WTC11 (cell line): ENCODE data around the gene PRR14. TPM values are rescaled to one million over a fixed set of nuclear protein-coding genes. Genes with fewer than 3 reads are reported as not detected.

Experiments
- ATAC-seq: fragments of 200-7000 bp; cut with Tn5 transposase; 2 replicates; pipeline ENCODE4 v1.10.0; 2021; ENCODE audit warnings: mild to moderate bottlenecking, moderate library complexity
- CTCF ChIA-PET: fragments of 300-600 bp; sonication (Branson Sonifier 250); formaldehyde crosslinking; loops from one replicate; lab custom pipeline; 2021; ENCODE audit warnings: antibody characterized with exemption; lab: Charles Lee
- POLR2A ChIA-PET: fragments of 350-600 bp; sonication (Branson Sonifier 250); formaldehyde crosslinking; loops from one replicate; lab custom pipeline; 2021; ENCODE audit warnings: antibody characterized with exemption; lab: Charles Lee
- DNase-seq: peaks from one replicate; pipeline ENCODE4 v3.0.0; 2021; ENCODE audit warnings: low spot score
- H3K27ac Mint-ChIP-seq: 2 replicates; pipeline ENCODE4 v1.8.0; 2021; ENCODE audit warnings: mixed read lengths
- H3K27me3 Mint-ChIP-seq: 2 replicates; pipeline ENCODE4 v1.8.0; 2021; ENCODE audit warnings: low read depth, mild to moderate bottlenecking, moderate library complexity, mixed read lengths
- H3K36me3 Mint-ChIP-seq: 2 replicates; pipeline ENCODE4 v1.8.0; 2021; ENCODE audit warnings: mixed read lengths
- H3K4me1 Mint-ChIP-seq: 2 replicates; pipeline ENCODE4 v1.8.0; 2022; ENCODE audit warnings: mixed read lengths
- H3K4me3 Mint-ChIP-seq: 2 replicates; pipeline ENCODE4 v1.8.0; 2021; ENCODE audit warnings: mild to moderate bottlenecking, moderate library complexity, mixed read lengths
- H3K9me3 Mint-ChIP-seq: 2 replicates; pipeline ENCODE4 v1.8.0; 2021; ENCODE audit warnings: mixed read lengths
- EMX1 ChIP-seq: fragments of 250-450 bp; sonication (Bioruptor Pico); IDR thresholded peaks from 2 replicates; pipeline ENCODE4 v1.8.0; 2021; ENCODE audit warnings: mild to moderate bottlenecking
- ESRRA ChIP-seq: sonication (generic); formaldehyde crosslinking; IDR thresholded peaks from 2 replicates; pipeline ENCODE4 v1.8.1; 2022; ENCODE audit warnings: mild to moderate bottlenecking, missing genetic modification reagents, borderline replicate concordance
- GRHL2 ChIP-seq: fragments of 250-450 bp; sonication (Bioruptor Pico); IDR thresholded peaks from 2 replicates; pipeline ENCODE4 v1.8.0; 2022; ENCODE audit warnings: mild to moderate bottlenecking, moderate library complexity; ENCODE audit not compliant: insufficient replicate concordance, severe bottlenecking
- IRF2 ChIP-seq: sonication (generic); formaldehyde crosslinking; IDR thresholded peaks from 2 replicates; pipeline ENCODE4 v1.8.0; 2022; ENCODE audit warnings: low read depth, missing genetic modification reagents, borderline replicate concordance
- SMAD4 ChIP-seq: sonication (generic); formaldehyde crosslinking; IDR thresholded peaks from 2 replicates; pipeline ENCODE4 v1.8.0; 2022; ENCODE audit warnings: mild to moderate bottlenecking, missing genetic modification reagents
- TEAD4 ChIP-seq: sonication (generic); formaldehyde crosslinking; IDR thresholded peaks from 2 replicates; pipeline ENCODE4 v1.8.0; 2022; ENCODE audit warnings: mild to moderate bottlenecking, missing genetic modification reagents
- TP53 ChIP-seq: sonication (generic); formaldehyde crosslinking; IDR thresholded peaks from 2 replicates; pipeline ENCODE4 v1.8.1; 2023; ENCODE audit warnings: mild to moderate bottlenecking, missing genetic modification reagents
- ZBTB21 ChIP-seq: sonication (generic); formaldehyde crosslinking; IDR thresholded peaks from 2 replicates; pipeline ENCODE4 v1.8.1; 2023; ENCODE audit warnings: mild to moderate bottlenecking, missing genetic modification reagents, borderline replicate concordance
- total RNA-seq: library from RNA; stranded (reverse); gene quantifications from 3 replicates; pipeline ENCODE4 v1.2.3, GENCODE V29; 2021
- TF ChIP-seq, protein P1 (sequence below): sonication (generic); formaldehyde crosslinking; IDR thresholded peaks from 2 replicates; pipeline ENCODE4 v1.8.0; 2023; ENCODE audit warnings: mild to moderate bottlenecking, missing genetic modification reagents
- TF ChIP-seq, protein P2 (sequence below): sonication (generic); formaldehyde crosslinking; IDR thresholded peaks from 2 replicates; pipeline ENCODE4 v1.8.0; 2022; ENCODE audit warnings: mild to moderate bottlenecking, missing genetic modification reagents
- TF ChIP-seq, protein P3 (sequence below): sonication (generic); formaldehyde crosslinking; conservative IDR thresholded peaks from 2 replicates; pipeline ENCODE4 v1.8.1; 2022; ENCODE audit warnings: mild to moderate bottlenecking, missing genetic modification reagents
- TF ChIP-seq, protein P4 (sequence below): fragments of 200-600 bp; IDR thresholded peaks from 2 replicates; pipeline ENCODE4 v1.8.0; 2022; ENCODE audit warnings: antibody characterized with exemption
- TF ChIP-seq, protein P5 (sequence below): sonication (generic); formaldehyde crosslinking; IDR thresholded peaks from 2 replicates; pipeline ENCODE4 v1.8.1; 2022; ENCODE audit warnings: low read depth, mild to moderate bottlenecking, moderate library complexity, missing genetic modification reagents, borderline replicate concordance
- TF ChIP-seq, protein P6 (sequence below): sonication (generic); formaldehyde crosslinking; IDR thresholded peaks from 2 replicates; pipeline ENCODE4 v1.8.0; 2022; ENCODE audit warnings: missing genetic modification reagents
- TF ChIP-seq, protein P7 (sequence below): sonication (generic); formaldehyde crosslinking; IDR thresholded peaks from 2 replicates; pipeline ENCODE4 v1.8.1; 2023; ENCODE audit warnings: mild to moderate bottlenecking, moderate library complexity, missing genetic modification reagents

PRR14 gene
- total RNA-seq, 1 experiment from 2014 or later, result 21.9 TPM

DNA sequence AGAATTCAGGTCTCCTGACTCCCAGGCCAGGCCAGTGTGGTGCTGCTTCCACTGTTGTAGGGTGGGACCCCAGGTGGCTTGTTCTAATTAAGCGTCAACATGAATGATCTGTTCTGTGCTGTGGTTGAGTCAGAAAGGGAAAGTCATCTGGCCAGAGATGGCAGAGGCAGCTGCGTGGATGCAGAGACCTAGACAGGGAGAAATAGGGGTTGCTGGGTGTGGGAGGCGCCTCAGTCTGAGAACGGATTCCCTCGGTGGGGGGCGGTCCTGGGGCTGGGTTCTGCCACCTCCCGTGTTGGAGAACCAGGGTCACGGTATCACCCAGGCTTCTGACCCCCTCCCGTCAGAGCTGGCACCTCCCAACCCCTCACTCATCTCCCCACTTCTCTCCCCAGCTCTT is 13.1 kb downstream of the PRR14 start (continued):
- TF ChIP-seq, protein P1, sequence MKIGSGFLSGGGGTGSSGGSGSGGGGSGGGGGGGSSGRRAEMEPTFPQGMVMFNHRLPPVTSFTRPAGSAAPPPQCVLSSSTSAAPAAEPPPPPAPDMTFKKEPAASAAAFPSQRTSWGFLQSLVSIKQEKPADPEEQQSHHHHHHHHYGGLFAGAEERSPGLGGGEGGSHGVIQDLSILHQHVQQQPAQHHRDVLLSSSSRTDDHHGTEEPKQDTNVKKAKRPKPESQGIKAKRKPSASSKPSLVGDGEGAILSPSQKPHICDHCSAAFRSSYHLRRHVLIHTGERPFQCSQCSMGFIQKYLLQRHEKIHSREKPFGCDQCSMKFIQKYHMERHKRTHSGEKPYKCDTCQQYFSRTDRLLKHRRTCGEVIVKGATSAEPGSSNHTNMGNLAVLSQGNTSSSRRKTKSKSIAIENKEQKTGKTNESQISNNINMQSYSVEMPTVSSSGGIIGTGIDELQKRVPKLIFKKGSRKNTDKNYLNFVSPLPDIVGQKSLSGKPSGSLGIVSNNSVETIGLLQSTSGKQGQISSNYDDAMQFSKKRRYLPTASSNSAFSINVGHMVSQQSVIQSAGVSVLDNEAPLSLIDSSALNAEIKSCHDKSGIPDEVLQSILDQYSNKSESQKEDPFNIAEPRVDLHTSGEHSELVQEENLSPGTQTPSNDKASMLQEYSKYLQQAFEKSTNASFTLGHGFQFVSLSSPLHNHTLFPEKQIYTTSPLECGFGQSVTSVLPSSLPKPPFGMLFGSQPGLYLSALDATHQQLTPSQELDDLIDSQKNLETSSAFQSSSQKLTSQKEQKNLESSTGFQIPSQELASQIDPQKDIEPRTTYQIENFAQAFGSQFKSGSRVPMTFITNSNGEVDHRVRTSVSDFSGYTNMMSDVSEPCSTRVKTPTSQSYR (CRISPR knock-in tag), result no peak
- TF ChIP-seq, protein P2, sequence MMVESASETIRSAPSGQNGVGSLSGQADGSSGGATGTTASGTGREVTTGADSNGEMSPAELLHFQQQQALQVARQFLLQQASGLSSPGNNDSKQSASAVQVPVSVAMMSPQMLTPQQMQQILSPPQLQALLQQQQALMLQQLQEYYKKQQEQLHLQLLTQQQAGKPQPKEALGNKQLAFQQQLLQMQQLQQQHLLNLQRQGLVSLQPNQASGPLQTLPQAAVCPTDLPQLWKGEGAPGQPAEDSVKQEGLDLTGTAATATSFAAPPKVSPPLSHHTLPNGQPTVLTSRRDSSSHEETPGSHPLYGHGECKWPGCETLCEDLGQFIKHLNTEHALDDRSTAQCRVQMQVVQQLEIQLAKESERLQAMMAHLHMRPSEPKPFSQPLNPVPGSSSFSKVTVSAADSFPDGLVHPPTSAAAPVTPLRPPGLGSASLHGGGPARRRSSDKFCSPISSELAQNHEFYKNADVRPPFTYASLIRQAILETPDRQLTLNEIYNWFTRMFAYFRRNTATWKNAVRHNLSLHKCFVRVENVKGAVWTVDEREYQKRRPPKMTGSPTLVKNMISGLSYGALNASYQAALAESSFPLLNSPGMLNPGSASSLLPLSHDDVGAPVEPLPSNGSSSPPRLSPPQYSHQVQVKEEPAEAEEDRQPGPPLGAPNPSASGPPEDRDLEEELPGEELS (CRISPR knock-in tag), result no peak

DNA sequence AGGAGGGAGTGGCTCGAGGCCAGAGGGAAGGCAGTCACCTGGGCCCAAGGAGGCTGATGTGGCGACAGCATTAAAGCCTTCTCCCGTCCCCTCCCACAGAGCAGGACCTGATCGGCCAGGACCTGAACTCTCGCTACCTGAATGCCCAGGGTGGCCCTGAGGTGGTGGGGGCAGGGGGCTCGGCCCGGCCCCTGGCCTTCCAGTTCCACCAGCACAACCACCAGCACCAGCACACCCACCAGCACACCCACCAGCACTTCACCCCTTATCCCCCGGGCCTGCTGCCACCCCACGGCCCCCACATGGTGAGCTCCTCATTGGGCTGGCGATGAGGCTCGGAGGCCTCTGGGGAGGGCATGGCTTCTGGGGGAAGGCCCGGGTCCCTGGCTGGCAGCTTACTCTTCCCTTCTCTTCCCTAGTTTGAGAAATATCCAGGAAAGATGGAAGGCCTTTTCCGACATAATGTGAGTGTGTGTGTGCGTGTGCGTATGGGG is 13.9 kb downstream of the PRR14 start:
- Mint-ChIP-seq H3K4me1 (peaks cover 4% of the 10 kb centered on the region; the same call in 1 of the 2 replicates), H3K4me3 (no peak overlapping the region), H3K36me3 (peaks cover 34% of the 10 kb centered on the region), H3K27ac (no peak overlapping the region), H3K27me3 (peaks cover 81% of the 10 kb centered on the region), H3K9me3 (no peaks in the 10 kb centered on the region)
- DNase-seq, result no peak
- ChIA-PET POLR2A (no interaction called here), CTCF (interaction anchor here (1.5 kb wide), 1 partner anchor 29 kb away, joined by 7 read pairs; no protein-coding TSS in a partner anchor)
- no peak for ATAC-seq
- TF ChIP-seq ZBTB21 (CRISPR knock-in tag), result no peak
- TF ChIP-seq, protein P2 (CRISPR knock-in tag), result no peak
- TF ChIP-seq, protein P3, sequence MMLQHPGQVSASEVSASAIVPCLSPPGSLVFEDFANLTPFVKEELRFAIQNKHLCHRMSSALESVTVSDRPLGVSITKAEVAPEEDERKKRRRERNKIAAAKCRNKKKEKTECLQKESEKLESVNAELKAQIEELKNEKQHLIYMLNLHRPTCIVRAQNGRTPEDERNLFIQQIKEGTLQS (CRISPR knock-in tag), result no peak
- TF ChIP-seq, protein P4, sequence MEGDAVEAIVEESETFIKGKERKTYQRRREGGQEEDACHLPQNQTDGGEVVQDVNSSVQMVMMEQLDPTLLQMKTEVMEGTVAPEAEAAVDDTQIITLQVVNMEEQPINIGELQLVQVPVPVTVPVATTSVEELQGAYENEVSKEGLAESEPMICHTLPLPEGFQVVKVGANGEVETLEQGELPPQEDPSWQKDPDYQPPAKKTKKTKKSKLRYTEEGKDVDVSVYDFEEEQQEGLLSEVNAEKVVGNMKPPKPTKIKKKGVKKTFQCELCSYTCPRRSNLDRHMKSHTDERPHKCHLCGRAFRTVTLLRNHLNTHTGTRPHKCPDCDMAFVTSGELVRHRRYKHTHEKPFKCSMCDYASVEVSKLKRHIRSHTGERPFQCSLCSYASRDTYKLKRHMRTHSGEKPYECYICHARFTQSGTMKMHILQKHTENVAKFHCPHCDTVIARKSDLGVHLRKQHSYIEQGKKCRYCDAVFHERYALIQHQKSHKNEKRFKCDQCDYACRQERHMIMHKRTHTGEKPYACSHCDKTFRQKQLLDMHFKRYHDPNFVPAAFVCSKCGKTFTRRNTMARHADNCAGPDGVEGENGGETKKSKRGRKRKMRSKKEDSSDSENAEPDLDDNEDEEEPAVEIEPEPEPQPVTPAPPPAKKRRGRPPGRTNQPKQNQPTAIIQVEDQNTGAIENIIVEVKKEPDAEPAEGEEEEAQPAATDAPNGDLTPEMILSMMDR, result no peak
- TF ChIP-seq EMX1 (CRISPR knock-in tag), result no peak
- no peak for TF ChIP-seq TEAD4
- TF ChIP-seq, protein P5, sequence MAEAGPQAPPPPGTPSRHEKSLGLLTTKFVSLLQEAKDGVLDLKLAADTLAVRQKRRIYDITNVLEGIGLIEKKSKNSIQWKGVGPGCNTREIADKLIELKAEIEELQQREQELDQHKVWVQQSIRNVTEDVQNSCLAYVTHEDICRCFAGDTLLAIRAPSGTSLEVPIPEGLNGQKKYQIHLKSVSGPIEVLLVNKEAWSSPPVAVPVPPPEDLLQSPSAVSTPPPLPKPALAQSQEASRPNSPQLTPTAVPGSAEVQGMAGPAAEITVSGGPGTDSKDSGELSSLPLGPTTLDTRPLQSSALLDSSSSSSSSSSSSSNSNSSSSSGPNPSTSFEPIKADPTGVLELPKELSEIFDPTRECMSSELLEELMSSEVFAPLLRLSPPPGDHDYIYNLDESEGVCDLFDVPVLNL (CRISPR knock-in tag), result no peak
- TF ChIP-seq TP53, result no peak
- no peak for TF ChIP-seq GRHL2 (CRISPR knock-in tag)
- TF ChIP-seq, protein P6, sequence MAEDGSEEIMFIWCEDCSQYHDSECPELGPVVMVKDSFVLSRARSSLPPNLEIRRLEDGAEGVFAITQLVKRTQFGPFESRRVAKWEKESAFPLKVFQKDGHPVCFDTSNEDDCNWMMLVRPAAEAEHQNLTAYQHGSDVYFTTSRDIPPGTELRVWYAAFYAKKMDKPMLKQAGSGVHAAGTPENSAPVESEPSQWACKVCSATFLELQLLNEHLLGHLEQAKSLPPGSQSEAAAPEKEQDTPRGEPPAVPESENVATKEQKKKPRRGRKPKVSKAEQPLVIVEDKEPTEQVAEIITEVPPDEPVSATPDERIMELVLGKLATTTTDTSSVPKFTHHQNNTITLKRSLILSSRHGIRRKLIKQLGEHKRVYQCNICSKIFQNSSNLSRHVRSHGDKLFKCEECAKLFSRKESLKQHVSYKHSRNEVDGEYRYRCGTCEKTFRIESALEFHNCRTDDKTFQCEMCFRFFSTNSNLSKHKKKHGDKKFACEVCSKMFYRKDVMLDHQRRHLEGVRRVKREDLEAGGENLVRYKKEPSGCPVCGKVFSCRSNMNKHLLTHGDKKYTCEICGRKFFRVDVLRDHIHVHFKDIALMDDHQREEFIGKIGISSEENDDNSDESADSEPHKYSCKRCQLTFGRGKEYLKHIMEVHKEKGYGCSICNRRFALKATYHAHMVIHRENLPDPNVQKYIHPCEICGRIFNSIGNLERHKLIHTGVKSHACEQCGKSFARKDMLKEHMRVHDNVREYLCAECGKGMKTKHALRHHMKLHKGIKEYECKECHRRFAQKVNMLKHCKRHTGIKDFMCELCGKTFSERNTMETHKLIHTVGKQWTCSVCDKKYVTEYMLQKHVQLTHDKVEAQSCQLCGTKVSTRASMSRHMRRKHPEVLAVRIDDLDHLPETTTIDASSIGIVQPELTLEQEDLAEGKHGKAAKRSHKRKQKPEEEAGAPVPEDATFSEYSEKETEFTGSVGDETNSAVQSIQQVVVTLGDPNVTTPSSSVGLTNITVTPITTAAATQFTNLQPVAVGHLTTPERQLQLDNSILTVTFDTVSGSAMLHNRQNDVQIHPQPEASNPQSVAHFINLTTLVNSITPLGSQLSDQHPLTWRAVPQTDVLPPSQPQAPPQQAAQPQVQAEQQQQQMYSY (CRISPR knock-in tag), result no peak
- TF ChIP-seq SMAD4, result no peak
- TF ChIP-seq, protein P1 (CRISPR knock-in tag), result no peak
- no peak for TF ChIP-seq ESRRA (CRISPR knock-in tag)
- TF ChIP-seq IRF2 (CRISPR knock-in tag), result no peak
- TF ChIP-seq, protein P7, sequence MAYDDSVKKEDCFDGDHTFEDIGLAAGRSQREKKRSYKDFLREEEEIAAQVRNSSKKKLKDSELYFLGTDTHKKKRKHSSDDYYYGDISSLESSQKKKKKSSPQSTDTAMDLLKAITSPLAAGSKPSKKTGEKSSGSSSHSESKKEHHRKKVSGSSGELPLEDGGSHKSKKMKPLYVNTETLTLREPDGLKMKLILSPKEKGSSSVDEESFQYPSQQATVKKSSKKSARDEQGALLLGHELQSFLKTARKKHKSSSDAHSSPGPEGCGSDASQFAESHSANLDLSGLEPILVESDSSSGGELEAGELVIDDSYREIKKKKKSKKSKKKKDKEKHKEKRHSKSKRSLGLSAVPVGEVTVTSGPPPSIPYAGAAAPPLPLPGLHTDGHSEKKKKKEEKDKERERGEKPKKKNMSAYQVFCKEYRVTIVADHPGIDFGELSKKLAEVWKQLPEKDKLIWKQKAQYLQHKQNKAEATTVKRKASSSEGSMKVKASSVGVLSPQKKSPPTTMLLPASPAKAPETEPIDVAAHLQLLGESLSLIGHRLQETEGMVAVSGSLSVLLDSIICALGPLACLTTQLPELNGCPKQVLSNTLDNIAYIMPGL (CRISPR knock-in tag), result no peak
